ENCODE measurements around the gene FSCN2. TPM values are rescaled to one million over a fixed set of nuclear protein-coding genes. Genes with fewer than 3 reads are reported as not detected.

The FSCN2 gene
- total and polyA plus RNA-seq, 2 donors from 2014 or later: 0.26 to 3.8 TPM

- Histone ChIP-seq H3K36me3 (ENCODE audit: control insufficient read depth in 2 of 3, insufficient read depth in 3 of 3, low read length in 3 of 3) (peaks cover 18 to 70% (median 26%) of the 10 kb centered on the region in 3 donors), H3K4me1 (ENCODE audit: control insufficient read depth in 2 of 3, insufficient read depth in 2 of 3, low read depth in 1 of 3, low read length in 3 of 3) (peaks cover 12 to 22% (median 13%) of the 10 kb centered on the region in 3 donors)
- peak in 1 of 5 donors; percentile 63 for DNase-seq
These were observed 37.1 kb downstream of the FSCN2 start for GRCh38 chr17:81565231-81565630.

GRCh38 chr17:81566461-81567126 is 38.4 kb downstream of the FSCN2 start:
- intact Hi-C loops (cut with DNase I): no loop called here
- H3K4me3 ChIP-seq (ENCODE audit: low read length in 3 of 3): peak overlapping the region in 1 of 3 donors; percentile 29

More at GRCh38 chr17:81565231-81565630, 37.1 kb downstream of the FSCN2 start:
- Histone ChIP-seq H3K4me3 (ENCODE audit: low read length in 3 of 3) (no peak overlapping the region), H3K9me3 (ENCODE audit: control insufficient read depth in 2 of 3, insufficient read depth in 1 of 3, low read length in 3 of 3) (no peaks in the 10 kb centered on the region), H3K9ac (ENCODE audit: low read length in 3 of 3) (no peak overlapping the region), H3K27me3 (ENCODE audit: control insufficient read depth, insufficient read depth, low read length) (no peaks in the 10 kb centered on the region), H3K27ac (ENCODE audit: low read depth in 2 of 2, low read length in 2 of 2) (no peak overlapping the region)
- intact Hi-C loops (cut with DNase I): no loop called here
- TF ChIP-seq CTCF (IDR thresholded peaks at IDR 0.05; ENCODE audit: borderline replicate concordance, extremely low read depth, insufficient read depth): no peak
- FAIRE-seq: no peak

GRCh38 chr17:81567191-81567590 is 39.0 kb downstream of the FSCN2 start:
- no peaks in the 10 kb centered on the region for H3K27me3 ChIP-seq (ENCODE audit: control insufficient read depth, insufficient read depth, low read length)
- no peak for TF ChIP-seq CTCF (IDR thresholded peaks at IDR 0.05; ENCODE audit: borderline replicate concordance, extremely low read depth, insufficient read depth)
- no peak for DNase-seq
- no peaks in the 10 kb centered on the region for H3K9me3 ChIP-seq (ENCODE audit: control insufficient read depth in 2 of 3, insufficient read depth in 1 of 3, low read length in 3 of 3)
- peaks cover 18 to 76% (median 40%) of the 10 kb centered on the region in 3 donors for H3K36me3 ChIP-seq (ENCODE audit: control insufficient read depth in 2 of 3, insufficient read depth in 3 of 3, low read length in 3 of 3)
- peak overlapping the region; percentile 28 to 79 for H3K27ac ChIP-seq (ENCODE audit: low read depth in 2 of 2, low read length in 2 of 2)
- FAIRE-seq: no peak
- H3K4me3 ChIP-seq (ENCODE audit: low read length in 3 of 3): peak overlapping the region in 1 of 3 donors; percentile 29
- peaks cover 12 to 22% (median 13%) of the 10 kb centered on the region in 3 donors for H3K4me1 ChIP-seq (ENCODE audit: control insufficient read depth in 2 of 3, insufficient read depth in 2 of 3, low read depth in 1 of 3, low read length in 3 of 3)
- no peak overlapping the region for H3K9ac ChIP-seq (ENCODE audit: low read length in 3 of 3)
- intact Hi-C loops (cut with DNase I): no loop called here

More at GRCh38 chr17:81566461-81567126, 38.4 kb downstream of the FSCN2 start:
- no peak for TF ChIP-seq CTCF (IDR thresholded peaks at IDR 0.05; ENCODE audit: borderline replicate concordance, extremely low read depth, insufficient read depth)
- no peak for FAIRE-seq
- no peak overlapping the region for H3K9ac ChIP-seq (ENCODE audit: low read length in 3 of 3)
- H3K9me3 ChIP-seq (ENCODE audit: control insufficient read depth in 2 of 3, insufficient read depth in 1 of 3, low read length in 3 of 3): no peaks in the 10 kb centered on the region
- peaks cover 17 to 74% (median 38%) of the 10 kb centered on the region in 3 donors for H3K36me3 ChIP-seq (ENCODE audit: control insufficient read depth in 2 of 3, insufficient read depth in 3 of 3, low read length in 3 of 3)
- H3K27me3 ChIP-seq (ENCODE audit: control insufficient read depth, insufficient read depth, low read length): no peaks in the 10 kb centered on the region
- peaks cover 12 to 22% (median 13%) of the 10 kb centered on the region in 3 donors for H3K4me1 ChIP-seq (ENCODE audit: control insufficient read depth in 2 of 3, insufficient read depth in 2 of 3, low read depth in 1 of 3, low read length in 3 of 3)
- peak overlapping the region; percentile 28 to 79 for H3K27ac ChIP-seq (ENCODE audit: low read depth in 2 of 2, low read length in 2 of 2)
- peak in 4 of 5 donors; percentile 63 to 88 (median 84) for DNase-seq

Data from kidney (tissue), 14 donors.